Large intestine (tissue), 3 donors: ENCODE results near the gene RRAS2. TPM values are rescaled to one million over a fixed set of nuclear protein-coding genes. Genes with fewer than 3 reads are reported as not detected.

Experiments
- DNase-seq, 2 donors: peaks; one replicate each; pipeline versions ENCODE4 v3.0.0 to v3.0.0-alpha.2; 2013
- H3K27ac ChIP-seq: one replicate; pipeline ENCODE4 v1.5.1; 2013; ENCODE audit warnings: low read length
- H3K27me3 ChIP-seq: 2 replicates; pipeline ENCODE4 v1.6.1; 2013; ENCODE audit warnings: low read length; ENCODE audit not compliant: control insufficient read depth, insufficient read depth
- H3K36me3 ChIP-seq: 2 replicates; pipeline ENCODE4 v1.6.1; 2013; ENCODE audit warnings: low read length; ENCODE audit not compliant: control insufficient read depth, insufficient read depth
- H3K4me1 ChIP-seq: one replicate; pipeline ENCODE4 v1.6.1; 2013; ENCODE audit warnings: low read length; ENCODE audit not compliant: control insufficient read depth, insufficient read depth
- H3K4me3 ChIP-seq: one replicate; pipeline ENCODE4 v1.5.1; 2013; ENCODE audit warnings: low read length
- H3K9me3 ChIP-seq: one replicate; pipeline ENCODE4 v1.6.1; 2013; ENCODE audit warnings: mild to moderate bottlenecking, low read depth, low read length, moderate library complexity; ENCODE audit not compliant: control insufficient read depth
- WGBS: methylation state at CpG from one replicate; pipeline ENCODE4 v1.1.5; 2013; ENCODE audit warnings: low lambda C conversion rate; ENCODE audit not compliant: insufficient coverage; 5-methylcytosine and 5-hydroxymethylcytosine counted together
- polyA plus RNA-seq: library from polyadenylated mRNA; unstranded; fragments of 120-200 nt; gene quantifications from one replicate; pipeline ENCODE4 v1.2.1, GENCODE V29; 2013

Gene RRAS2
- polyA plus RNA-seq, 1 donor = 59.3 TPM

- no peak overlapping the region for H3K27ac ChIP-seq
- no peak for DNase-seq
- H3K36me3 ChIP-seq = no peaks in the 10 kb centered on the region
- WGBS = 92% methylated on average over 2 of the region's 4 CpGs
- H3K4me3 ChIP-seq = no peak overlapping the region
- H3K9me3 ChIP-seq = no peaks in the 10 kb centered on the region
- peaks cover 3% of the 10 kb centered on the region for H3K27me3 ChIP-seq
- H3K4me1 ChIP-seq = no peaks in the 10 kb centered on the region
Observed at GRCh38 chr11:14388352-14388751, 29.4 kb upstream of the RRAS2 start.

DNA sequence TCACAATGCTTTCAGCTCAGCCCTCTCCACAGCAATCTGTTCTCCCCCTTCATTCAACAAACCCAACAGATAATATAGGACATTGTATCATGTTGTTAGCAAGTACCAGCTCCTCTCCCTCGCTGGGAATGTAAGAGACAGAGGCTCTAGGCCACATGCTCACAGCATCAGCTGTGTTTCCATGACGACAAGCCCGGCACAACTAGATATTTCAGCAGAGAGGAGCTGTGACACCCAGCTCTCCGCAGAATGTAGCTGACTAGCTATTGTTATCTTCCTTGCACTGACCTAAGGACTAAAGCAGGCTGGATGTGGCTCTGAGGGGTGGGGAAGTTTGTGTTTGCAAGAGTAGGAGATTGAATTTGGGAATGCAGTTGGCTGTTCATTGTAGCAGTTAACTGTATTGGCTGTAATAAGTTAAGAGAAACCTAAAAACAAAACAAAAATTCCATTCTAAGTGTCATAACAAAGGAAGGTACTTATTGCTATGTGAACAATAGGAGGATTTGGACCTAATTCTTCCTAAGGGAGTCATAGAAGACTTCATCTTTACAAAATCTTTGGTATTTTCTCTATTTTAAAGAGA is 28.0 kb upstream of the RRAS2 start:
- WGBS = no CpG with 5 or more reads among the region's 4 CpGs
- H3K9me3 ChIP-seq = no peaks in the 10 kb centered on the region
- H3K4me1 ChIP-seq = no peaks in the 10 kb centered on the region
- peaks cover 7% of the 10 kb centered on the region for H3K27me3 ChIP-seq
- no peak overlapping the region for H3K27ac ChIP-seq
- no peaks in the 10 kb centered on the region for H3K36me3 ChIP-seq
- peak; percentile 24 to 33 for DNase-seq
- H3K4me3 ChIP-seq = no peak overlapping the region

DNA sequence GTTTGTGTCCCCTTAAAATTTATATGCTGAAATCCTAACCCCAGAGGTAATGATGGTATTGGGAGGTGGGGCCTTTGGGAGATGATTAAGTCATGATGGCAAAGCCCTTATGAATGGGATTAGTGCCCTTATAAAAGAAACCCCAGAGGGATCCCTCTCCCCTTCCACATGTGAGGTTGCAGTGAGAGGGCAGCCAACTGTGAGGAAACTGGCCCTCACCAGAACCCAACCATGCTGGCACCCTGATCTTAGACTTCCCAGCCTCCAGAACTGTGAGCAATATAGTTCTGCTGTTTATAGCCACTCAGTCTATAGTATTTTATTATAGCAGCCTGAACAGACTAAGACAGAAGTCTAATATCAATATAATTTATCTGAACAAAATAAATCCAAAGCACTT is 27.1 kb upstream of the RRAS2 start:
- H3K27ac ChIP-seq = no peak overlapping the region
- H3K9me3 ChIP-seq = no peaks in the 10 kb centered on the region
- DNase-seq = no peak
- no peak overlapping the region for H3K4me3 ChIP-seq
- H3K36me3 ChIP-seq = no peaks in the 10 kb centered on the region
- H3K27me3 ChIP-seq = peaks cover 8% of the 10 kb centered on the region
- H3K4me1 ChIP-seq = no peaks in the 10 kb centered on the region

- H3K4me3 ChIP-seq = no peak overlapping the region
- no peak for DNase-seq
- H3K9me3 ChIP-seq = no peaks in the 10 kb centered on the region
- no peaks in the 10 kb centered on the region for H3K36me3 ChIP-seq
- H3K4me1 ChIP-seq = no peaks in the 10 kb centered on the region
- H3K27ac ChIP-seq = no peak overlapping the region
- no CpG with 5 or more reads among the region's 1 CpG for WGBS
- H3K27me3 ChIP-seq = peaks cover 15% of the 10 kb centered on the region
Observed at GRCh38 chr11:14384338-14384737, 25.4 kb upstream of the RRAS2 start.

DNA sequence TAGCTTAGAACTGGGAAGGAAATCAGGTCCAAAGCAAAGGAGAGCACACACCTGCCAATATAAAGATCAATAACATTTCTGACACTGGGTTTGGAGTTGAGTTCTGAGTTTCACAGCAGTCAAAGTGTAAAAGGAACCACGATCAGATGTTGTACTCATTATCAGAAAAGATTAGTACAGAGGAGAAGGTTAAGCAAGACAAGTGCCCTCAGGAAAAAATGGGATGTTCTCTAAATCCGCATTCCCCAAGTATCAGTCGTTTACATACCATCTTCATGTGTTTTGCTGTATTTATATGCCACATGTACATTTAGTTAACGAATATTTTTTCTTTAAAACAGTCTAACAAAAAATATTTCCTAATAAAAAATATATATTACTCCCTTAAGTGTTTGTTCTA is 23.0 kb upstream of the RRAS2 start:
- no peak for DNase-seq
- Histone ChIP-seq H3K27me3 (peaks cover 15% of the 10 kb centered on the region), H3K27ac (no peak overlapping the region), H3K4me1 (peaks cover 7% of the 10 kb centered on the region), H3K9me3 (no peaks in the 10 kb centered on the region), H3K4me3 (no peak overlapping the region), H3K36me3 (no peaks in the 10 kb centered on the region)
- WGBS = 83% methylated on average over 1 of the region's 4 CpGs

- peaks cover 10% of the 10 kb centered on the region for H3K4me1 ChIP-seq
- H3K27ac ChIP-seq = peak overlapping the region; percentile 73
- no peaks in the 10 kb centered on the region for H3K9me3 ChIP-seq
- peak; percentile 58 to 80 for DNase-seq
- WGBS = no CpG with 5 or more reads among the region's 54 CpGs
- H3K4me3 ChIP-seq = peak overlapping the region; percentile 65
- H3K36me3 ChIP-seq = no peaks in the 10 kb centered on the region
- H3K27me3 ChIP-seq = peaks cover 15% of the 10 kb centered on the region
Observed at GRCh38 chr11:14380947-14381561, 22.1 kb upstream of the RRAS2 start.

GRCh38 chr11:14380125-14380936 is 21.3 kb upstream of the RRAS2 start:
- peak overlapping the region; percentile 73 for H3K27ac ChIP-seq
- DNase-seq = no peak
- WGBS = 62% methylated on average over 4 of the region's 14 CpGs
- no peaks in the 10 kb centered on the region for H3K9me3 ChIP-seq
- no peaks in the 10 kb centered on the region for H3K36me3 ChIP-seq
- peaks cover 16% of the 10 kb centered on the region for H3K4me1 ChIP-seq
- peak overlapping the region; percentile 65 for H3K4me3 ChIP-seq
- H3K27me3 ChIP-seq = peaks cover 15% of the 10 kb centered on the region

DNA sequence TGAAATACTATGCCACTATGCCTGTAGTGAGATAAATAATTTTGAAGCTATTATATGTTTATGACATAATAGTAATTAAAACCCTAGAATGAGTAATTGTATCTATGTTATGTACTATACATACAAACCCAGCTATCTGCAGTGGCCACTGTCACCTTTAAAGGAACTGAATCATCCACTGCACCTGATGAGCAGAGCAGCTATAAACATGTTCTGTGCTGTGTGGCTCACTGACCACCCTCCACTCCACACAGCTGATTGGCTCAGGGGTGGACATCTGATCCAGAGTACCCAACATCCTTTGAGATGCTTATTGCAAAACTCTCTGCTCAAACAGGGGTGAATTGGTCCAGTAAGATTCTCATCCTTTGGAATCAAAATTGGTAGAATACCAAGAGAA is 19.2 kb upstream of the RRAS2 start:
- H3K4me3 ChIP-seq = no peak overlapping the region
- no peaks in the 10 kb centered on the region for H3K9me3 ChIP-seq
- peaks cover 34% of the 10 kb centered on the region for H3K4me1 ChIP-seq
- H3K27me3 ChIP-seq = peaks cover 12% of the 10 kb centered on the region
- H3K27ac ChIP-seq = no peak overlapping the region
- no peak for DNase-seq
- no peaks in the 10 kb centered on the region for H3K36me3 ChIP-seq

GRCh38 chr11:14376920-14377319 is 17.9 kb upstream of the RRAS2 start:
- Histone ChIP-seq H3K4me3 (no peak overlapping the region), H3K4me1 (peaks cover 34% of the 10 kb centered on the region), H3K27me3 (peaks cover 8% of the 10 kb centered on the region), H3K9me3 (no peaks in the 10 kb centered on the region), H3K27ac (peak overlapping the region; percentile 77), H3K36me3 (no peaks in the 10 kb centered on the region)
- DNase-seq = peak; percentile 82 to 86
- WGBS = no CpG with 5 or more reads among the region's 2 CpGs

GRCh38 chr11:14374922-14375830 is 16.2 kb upstream of the RRAS2 start:
- peaks cover 1% of the 10 kb centered on the region for H3K27me3 ChIP-seq
- H3K4me1 ChIP-seq = peaks cover 34% of the 10 kb centered on the region
- no peak overlapping the region for H3K4me3 ChIP-seq
- H3K36me3 ChIP-seq = no peaks in the 10 kb centered on the region
- WGBS = no CpG with 5 or more reads among the region's 4 CpGs
- H3K27ac ChIP-seq = peak overlapping the region; percentile 66
- no peaks in the 10 kb centered on the region for H3K9me3 ChIP-seq
- DNase-seq = no peak
